H9 (cell line): ENCODE results near the gene SPECC1L. TPM values are rescaled to one million over a fixed set of nuclear protein-coding genes. Genes with fewer than 3 reads are reported as not detected.

ENCODE experiments used
- DNase-seq: peaks from one replicate; pipeline ENCODE4 v3.0.0-alpha.2; 2017
- H2AFZ ChIP-seq: one replicate; pipeline ENCODE4 v1.6.1; 2013; ENCODE audit warnings: mild to moderate bottlenecking, low read length, control low read depth, moderate library complexity
- H2AK5ac ChIP-seq: 2 replicates; pipeline ENCODE4 v1.6.1; 2013; ENCODE audit warnings: low read length, control low read depth, mixed read lengths; ENCODE audit not compliant: insufficient read length
- H2BK120ac ChIP-seq: one replicate; pipeline ENCODE4 v1.6.1; 2013; ENCODE audit warnings: low read depth, mild to moderate bottlenecking, low read length, control low read depth, inconsistent platforms; ENCODE audit not compliant: poor library complexity, severe bottlenecking
- H2BK12ac ChIP-seq: 2 replicates; pipeline ENCODE4 v1.6.1; 2013; ENCODE audit warnings: low read length, control low read depth, mixed read lengths, low read depth; ENCODE audit not compliant: insufficient read length
- H2BK15ac ChIP-seq: 2 replicates; pipeline ENCODE4 v1.6.1; 2013; ENCODE audit warnings: low read depth, low read length, control low read depth
- H2BK20ac ChIP-seq: one replicate; pipeline ENCODE4 v1.6.1; 2013; ENCODE audit warnings: low read depth, mild to moderate bottlenecking, low read length, control low read depth, inconsistent platforms; ENCODE audit not compliant: poor library complexity, severe bottlenecking
- H2BK5ac ChIP-seq: 2 replicates; pipeline ENCODE4 v1.6.1; 2013; ENCODE audit warnings: low read length, control low read depth, mixed read lengths; ENCODE audit not compliant: insufficient read length
- H3K14ac ChIP-seq: 2 replicates; pipeline ENCODE4 v1.6.1; 2013; ENCODE audit warnings: low read length, control low read depth; ENCODE audit not compliant: insufficient read depth
- H3K18ac ChIP-seq: 2 replicates; pipeline ENCODE4 v1.6.1; 2013; ENCODE audit warnings: low read depth, mild to moderate bottlenecking, mixed read lengths, low read length, control low read depth; ENCODE audit not compliant: insufficient read length
- H3K23ac ChIP-seq: 2 replicates; pipeline ENCODE4 v1.6.1; 2013; ENCODE audit warnings: low read length, control low read depth, mixed read lengths, low read depth; ENCODE audit not compliant: insufficient read length
- H3K23me2 ChIP-seq: 2 replicates; pipeline ENCODE4 v1.6.1; 2013; ENCODE audit warnings: low read depth, mild to moderate bottlenecking, mixed read lengths, low read length, control low read depth; ENCODE audit not compliant: insufficient read length, poor library complexity, severe bottlenecking
- H3K27ac ChIP-seq: 2 replicates; pipeline ENCODE4 v1.5.1; 2013; ENCODE audit warnings: low read length, control low read depth, mixed read lengths, low read depth; ENCODE audit not compliant: insufficient read length
- H3K27me3 ChIP-seq: 2 replicates; pipeline ENCODE4 v1.6.1; 2013; ENCODE audit warnings: low read length, control low read depth, inconsistent platforms; ENCODE audit not compliant: insufficient read depth
- H3K4ac ChIP-seq: 2 replicates; pipeline ENCODE4 v1.6.1; 2013; ENCODE audit warnings: low read depth, mild to moderate bottlenecking, control low read depth, inconsistent platforms, low read length, moderate library complexity
- H3K4me1 ChIP-seq: 2 replicates; pipeline ENCODE4 v1.6.1; 2013; ENCODE audit warnings: low read length, control low read depth, inconsistent platforms; ENCODE audit not compliant: insufficient read depth
- H3K4me2 ChIP-seq: 2 replicates; pipeline ENCODE4 v1.6.1; 2013; ENCODE audit warnings: low read length, control low read depth, mixed read lengths; ENCODE audit not compliant: insufficient read length, insufficient read depth
- H3K56ac ChIP-seq: 2 replicates; pipeline ENCODE4 v1.6.1; 2013; ENCODE audit warnings: low read depth, mild to moderate bottlenecking, mixed read lengths, low read length, control low read depth; ENCODE audit not compliant: insufficient read length
- H3K79me1 ChIP-seq: 2 replicates; pipeline ENCODE4 v1.6.1; 2013; ENCODE audit warnings: low read depth, mild to moderate bottlenecking, moderate library complexity, low read length, control low read depth, inconsistent platforms; ENCODE audit not compliant: insufficient read depth, poor library complexity, severe bottlenecking
- H3K79me2 ChIP-seq: 2 replicates; pipeline ENCODE4 v1.6.1; 2013; ENCODE audit warnings: low read length, control low read depth, inconsistent platforms; ENCODE audit not compliant: insufficient read depth
- H3K9ac ChIP-seq: 2 replicates; pipeline ENCODE4 v1.6.1; 2013; ENCODE audit warnings: low read length, control low read depth, mixed read lengths; ENCODE audit not compliant: insufficient read length; ENCODE audit errors: extremely low read depth
- H3K9me3 ChIP-seq: one replicate; pipeline ENCODE4 v1.6.1; 2013; ENCODE audit warnings: low read depth, low read length, inconsistent platforms; ENCODE audit not compliant: control insufficient read depth
- H3T11ph ChIP-seq: one replicate; pipeline ENCODE4 v1.6.1; 2013; ENCODE audit warnings: mild to moderate bottlenecking, low read length, control low read depth, inconsistent platforms
- H4K20me1 ChIP-seq: one replicate; pipeline ENCODE4 v1.6.1; 2013; ENCODE audit not compliant: control insufficient read depth, insufficient read length, insufficient read depth
- H4K5ac ChIP-seq: 2 replicates; pipeline ENCODE4 v1.6.1; 2013; ENCODE audit warnings: low read depth, mild to moderate bottlenecking, mixed read lengths, low read length, control low read depth; ENCODE audit not compliant: insufficient read length
- H4K8ac ChIP-seq: replicated peaks from 2 replicates; pipeline ENCODE4 v1.6.1; 2013; ENCODE audit warnings: low read length, control low read depth, mixed read lengths, low read depth; ENCODE audit not compliant: insufficient read length
- H4K91ac ChIP-seq: 2 replicates; pipeline ENCODE4 v1.6.1; 2013; ENCODE audit warnings: low read depth, mild to moderate bottlenecking, moderate library complexity, mixed read lengths, low read length, control low read depth; ENCODE audit not compliant: insufficient read length
- H3K27ac Mint-ChIP-seq, 3 experiments: 2 replicates in 2 of 3; 3 replicates in 1 of 3; pipeline ENCODE4 v1.8.0; 2020 to 2021; ENCODE audit warnings: mixed read lengths in 3 of 3, mild to moderate bottlenecking in 1 of 3, moderate library complexity in 1 of 3
- H3K27me3 Mint-ChIP-seq: 2 replicates; pipeline ENCODE4 v1.8.0; 2021; ENCODE audit warnings: low read depth, mild to moderate bottlenecking, moderate library complexity, mixed read lengths
- H3K36me3 Mint-ChIP-seq, 3 experiments: 2 replicates in 2 of 3; 3 replicates in 1 of 3; pipeline ENCODE4 v1.8.0; 2020 to 2021; ENCODE audit warnings: low read depth in 3 of 3, mixed read lengths in 3 of 3; ENCODE audit not compliant: insufficient read depth in 1 of 3
- H3K4me1 Mint-ChIP-seq, 2 experiments: 2 replicates each; pipeline ENCODE4 v1.8.0; 2020; ENCODE audit warnings: mixed read lengths in 2 of 2
- H3K4me3 Mint-ChIP-seq, 2 experiments: 2 replicates in 1 of 2; 3 replicates in 1 of 2; pipeline ENCODE4 v1.8.0; 2020 to 2021; ENCODE audit warnings: mild to moderate bottlenecking in 2 of 2, mixed read lengths in 2 of 2, moderate library complexity in 1 of 2
- H3K9me3 Mint-ChIP-seq, 2 experiments: 2 replicates in 1 of 2; 3 replicates in 1 of 2; pipeline ENCODE4 v1.8.0; 2020; ENCODE audit warnings: mild to moderate bottlenecking in 2 of 2, mixed read lengths in 2 of 2, moderate library complexity in 1 of 2
- CTCF ChIP-seq: fragments of 200-600 bp; sonication (generic); conservative IDR thresholded peaks from 3 replicates; pipeline ENCODE4 v1.8.0; 2021; ENCODE audit warnings: antibody characterized with exemption, mild to moderate bottlenecking
- WGBS: extraction: QIAGEN DNeasy Blood & Tissue Kit; methylation state at CpG from one replicate; pipeline ENCODE4 v1.1.7; 2013; ENCODE audit warnings: missing lambda C conversion rate, low lambda C conversion rate, mixed read lengths; ENCODE audit not compliant: insufficient read length; ENCODE audit errors: extremely low coverage; 5-methylcytosine and 5-hydroxymethylcytosine counted together
- total RNA-seq: library from RNA; stranded (reverse); gene quantifications from 2 replicates; pipeline ENCODE4 v1.2.1, GENCODE V29; 2021

Gene SPECC1L
- total RNA-seq, 1 experiment from 2014 or later, result 57.1 TPM

- peak overlapping the region; percentile 76 to 98 (median 98); a peak in 6 of 7 replicates for H3K27ac Mint-ChIP-seq
- TF ChIP-seq CTCF, result no peak
- H2BK15ac ChIP-seq, result no peak overlapping the region
- H3K14ac ChIP-seq, result no peak overlapping the region; the same call in 1 of the 2 replicates
- no peak overlapping the region for H2BK120ac ChIP-seq
- DNase-seq, result no peak
- H3K23me2 ChIP-seq, result no peaks in the 10 kb centered on the region
- H3K4me1 Mint-ChIP-seq, result peaks cover 30 to 34% of the 10 kb centered on the region in 2 experiments
- H4K20me1 ChIP-seq, result no peaks in the 10 kb centered on the region
- no peak overlapping the region for H3K18ac ChIP-seq
- H3K4ac ChIP-seq, result no peak overlapping the region
- H3K79me2 ChIP-seq, result no peaks in the 10 kb centered on the region
- H3K56ac ChIP-seq, result no peak overlapping the region
- peak overlapping the region in 1 of 2 experiments; percentile 58; a peak in 1 of 5 replicates for H3K4me3 Mint-ChIP-seq
- peak overlapping the region; percentile 72 for H3K27ac ChIP-seq
- no CpG with 5 or more reads among the region's 3 CpGs for WGBS
- no peaks in the 10 kb centered on the region for H3K79me1 ChIP-seq
- H2BK12ac ChIP-seq, result no peak overlapping the region
- no peak overlapping the region for H4K91ac ChIP-seq
- H3K4me1 ChIP-seq, result peaks cover 13% of the 10 kb centered on the region
- no peaks in the 10 kb centered on the region for H3K27me3 Mint-ChIP-seq
- no peak overlapping the region for H4K8ac ChIP-seq
- no peak overlapping the region for H2BK20ac ChIP-seq
- peak overlapping the region; percentile 44 for H3K4me2 ChIP-seq
- no peak overlapping the region for H3K9ac ChIP-seq
- H4K5ac ChIP-seq, result no peak overlapping the region
- H2AK5ac ChIP-seq, result no peak overlapping the region
- H2AFZ ChIP-seq, result no peak overlapping the region
- no peak overlapping the region for H2BK5ac ChIP-seq
- peaks cover 27 to 51% (median 46%) of the 10 kb centered on the region in 3 experiments for H3K36me3 Mint-ChIP-seq
- H3K9me3 ChIP-seq, result no peaks in the 10 kb centered on the region
- no peaks in the 10 kb centered on the region for H3K27me3 ChIP-seq
- H3T11ph ChIP-seq, result no peak overlapping the region
- no peak overlapping the region for H3K23ac ChIP-seq
- no peaks in the 10 kb centered on the region for H3K9me3 Mint-ChIP-seq
Observed at GRCh38 chr22:24338726-24339451, 68.3 kb downstream of the SPECC1L start.
